MCF 10A (cell line): ENCODE measurements around the gene GPRC5D. TPM values are rescaled to one million over a fixed set of nuclear protein-coding genes. Genes with fewer than 3 reads are reported as not detected.

Experiments
- BruUV-seq: library from RNA; stranded (reverse); fragments of 400-500 nt; replicated peaks from 2 replicates; lab custom pipeline; 2021; lab: Mats Ljungman, UMichigan
- CTCF ChIA-PET: fragments of 300-600 bp; sonication (Branson Sonifier 250); formaldehyde crosslinking; extraction: SDS; loops from one replicate; lab custom pipeline; 2021; ENCODE audit warnings: antibody characterized with exemption, inconsistent platforms; lab: Yijun Ruan, JAX
- POLR2A ChIA-PET: fragments of 300-600, 350-650 bp; sonication (Branson Sonifier 250); formaldehyde crosslinking; extraction: SDS; loops from one replicate; lab custom pipeline; 2020; ENCODE audit warnings: antibody characterized with exemption, inconsistent platforms; lab: Yijun Ruan, JAX
- DNase-seq: peaks from one replicate; pipeline ENCODE4 v3.0.0-alpha.2; 2018; ENCODE audit not compliant: unreplicated experiment
- H3K27ac Mint-ChIP-seq: one replicate; pipeline ENCODE4 v1.8.0; 2022; ENCODE audit warnings: mild to moderate bottlenecking, low read depth, mixed read lengths; ENCODE audit not compliant: unreplicated experiment
- H3K27me3 Mint-ChIP-seq: one replicate; pipeline ENCODE4 v1.8.0; 2022; ENCODE audit warnings: mixed read lengths; ENCODE audit not compliant: insufficient read depth, unreplicated experiment
- H3K36me3 Mint-ChIP-seq: one replicate; pipeline ENCODE4 v1.8.0; 2022; ENCODE audit warnings: mild to moderate bottlenecking, moderate library complexity, mixed read lengths; ENCODE audit not compliant: insufficient read depth, unreplicated experiment
- H3K4me1 Mint-ChIP-seq: one replicate; pipeline ENCODE4 v1.8.0; 2022; ENCODE audit warnings: mixed read lengths; ENCODE audit not compliant: insufficient read depth, unreplicated experiment
- H3K4me3 Mint-ChIP-seq: one replicate; pipeline ENCODE4 v1.8.0; 2022; ENCODE audit warnings: mild to moderate bottlenecking, moderate library complexity, mixed read lengths; ENCODE audit not compliant: unreplicated experiment
- H3K9me3 Mint-ChIP-seq: one replicate; pipeline ENCODE4 v1.8.0; 2022; ENCODE audit warnings: mixed read lengths; ENCODE audit not compliant: unreplicated experiment
- CTCF ChIP-seq: fragments of 200-600 bp; IDR thresholded peaks from one replicate; pipeline ENCODE4 v1.8.0; 2022; ENCODE audit warnings: antibody characterized with exemption, mild to moderate bottlenecking; ENCODE audit not compliant: unreplicated experiment
- intact Hi-C: fragments of 100-400 bp; cut with micrococcal nuclease; formaldehyde crosslinking; loops from 2 replicates; pipeline ENCODE4 v1.14.1; 2022
- total RNA-seq: library from RNA; stranded (reverse); gene quantifications from 2 replicates; pipeline ENCODE4 v1.2.3, GENCODE V29; 2022

GPRC5D gene
- total RNA-seq, 1 experiment from 2014 or later = not detected

GRCh38 chr12:13000616-13000924 is 48.6 kb upstream of the GPRC5D start:
- Mint-ChIP-seq H3K4me3 (peak overlapping the region; percentile 96), H3K36me3 (peaks cover 6% of the 10 kb centered on the region), H3K4me1 (peaks cover 33% of the 10 kb centered on the region), H3K27ac (peak overlapping the region; percentile 50), H3K9me3 (no peaks in the 10 kb centered on the region), H3K27me3 (no peaks in the 10 kb centered on the region)
- no peak for TF ChIP-seq CTCF
- DNase-seq = peak; percentile 54
- POLR2A ChIA-PET = interaction anchor here (0.5 to 1.9 kb wide), 16 partner anchors 38 to 1365 kb away, joined by 3 to 7 read pairs (median 5); partner anchors contain the start of genes ATF7IP and FAM234B
- CTCF ChIA-PET = interaction anchor here (0.6 to 1.7 kb wide), 2 partner anchors 211 to 353 kb away, joined by 3 to 8 read pairs; no protein-coding TSS in a partner anchor
- intact Hi-C loops = loop anchor here (1.0 to 5.0 kb wide), 5 partner anchors 94 to 1367 kb away; partner anchors contain the start of gene ATF7IP
- BruUV-seq = TSS peak; percentile 72

GRCh38 chr12:12999959-13000615 is 48.1 kb upstream of the GPRC5D start, which contains the start of gene HEBP1:
Gene HEBP1, minus strand, starts transcription at chr12:13000265. Its CDS starts 151 bp downstream, at chr12:13000114.
- Mint-ChIP-seq H3K27ac (peak within 1 kb of the TSS; percentile 84), H3K27me3 (no peaks in the 10 kb centered on the region), H3K9me3 (no peaks in the 10 kb centered on the region), H3K4me3 (peak within 1 kb of the TSS; percentile 96), H3K4me1 (peaks cover 33% of the 10 kb centered on the region), H3K36me3 (peaks cover 6% of the 10 kb centered on the region)
- ChIA-PET POLR2A (interaction anchor here (0.5 to 1.6 kb wide), 9 partner anchors 14 to 223 kb away, joined by 3 to 6 read pairs (median 5); partner anchors contain the start of gene GPRC5A), CTCF (interaction anchor here (0.6 to 3.1 kb wide), 3 partner anchors 212 to 352 kb away, joined by 3 to 24 read pairs (median 8); no protein-coding TSS in a partner anchor)
- TF ChIP-seq CTCF = no peak
- intact Hi-C loops = loop anchor here (1.0 to 5.0 kb wide), 5 partner anchors 94 to 1367 kb away; partner anchors contain the start of gene ATF7IP
- peak; percentile 89 for DNase-seq
- no TSS peak for BruUV-seq

DNA sequence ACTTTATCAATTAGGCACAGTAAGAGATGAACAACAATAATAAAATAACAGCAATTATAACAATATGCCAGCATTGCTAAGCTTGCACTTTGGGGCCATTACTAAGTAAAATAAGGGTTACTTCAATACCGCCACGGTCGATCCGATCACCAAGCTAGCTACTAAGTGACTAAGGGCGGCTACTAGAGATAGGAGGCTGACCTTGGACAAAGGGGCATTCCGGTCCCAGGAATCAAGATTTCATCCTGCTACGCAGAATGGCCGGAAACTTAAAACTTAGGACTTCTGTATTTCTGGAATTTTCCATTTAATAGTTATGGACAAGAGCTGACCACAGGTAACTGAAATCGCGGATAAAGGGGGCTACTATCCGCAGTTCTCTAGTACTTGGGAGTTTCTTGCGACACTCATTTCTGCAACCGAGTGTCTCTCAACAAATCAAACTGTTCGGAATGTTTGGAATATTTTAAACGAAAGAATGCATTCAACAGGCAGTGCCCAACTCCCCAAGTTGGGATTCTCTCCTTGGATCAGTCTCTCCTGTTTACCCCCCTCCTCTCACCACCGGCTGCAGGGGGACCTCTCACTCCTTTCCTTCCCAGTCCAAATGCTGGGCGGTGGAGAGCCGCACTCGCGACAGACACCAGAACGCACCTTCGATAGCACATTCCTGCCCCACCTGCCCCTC is 47.4 kb upstream of the GPRC5D start:
- BruUV-seq = TSS peak; percentile 33
- peak overlapping the region; percentile 96 for H3K4me3 Mint-ChIP-seq
- CTCF ChIA-PET = interaction anchor here (0.6 to 3.2 kb wide), 6 partner anchors 10 to 213 kb away, joined by 3 to 24 read pairs (median 5); no protein-coding TSS in a partner anchor
- TF ChIP-seq CTCF = no peak
- H3K9me3 Mint-ChIP-seq = no peaks in the 10 kb centered on the region
- POLR2A ChIA-PET = interaction anchor here (0.8 to 1.6 kb wide), 11 partner anchors 14 to 223 kb away, joined by 3 to 5 read pairs (median 3); partner anchors contain the start of genes FAM234B and GPRC5A
- H3K4me1 Mint-ChIP-seq = peaks cover 33% of the 10 kb centered on the region
- H3K36me3 Mint-ChIP-seq = peaks cover 6% of the 10 kb centered on the region
- intact Hi-C loops = no loop called here
- peak overlapping the region; percentile 84 for H3K27ac Mint-ChIP-seq
- H3K27me3 Mint-ChIP-seq = no peaks in the 10 kb centered on the region
- DNase-seq = no peak

- no TSS peak for BruUV-seq
- Mint-ChIP-seq H3K4me3 (no peak overlapping the region), H3K36me3 (peaks cover 6% of the 10 kb centered on the region), H3K27ac (no peak overlapping the region), H3K9me3 (no peaks in the 10 kb centered on the region), H3K4me1 (peaks cover 36% of the 10 kb centered on the region), H3K27me3 (no peaks in the 10 kb centered on the region)
- TF ChIP-seq CTCF = no peak
- POLR2A ChIA-PET = interaction anchor here (0.6 to 1.6 kb wide), 6 partner anchors 46 to 210 kb away, joined by 3 to 5 read pairs (median 3); partner anchors contain the start of genes FAM234B and GPRC5A
- CTCF ChIA-PET = interaction anchor here (0.6 to 3.2 kb wide), 7 partner anchors 12 to 1177 kb away, joined by 3 to 24 read pairs (median 4); no protein-coding TSS in a partner anchor
- intact Hi-C loops = no loop called here
- DNase-seq = no peak
Measured at GRCh38 chr12:12998248-12998647, 46.3 kb upstream of the GPRC5D start.
